C1 segment of cervical spinal cord (tissue), 14 donors: ENCODE data around the gene NPAS3.

Source experiments
- DNase-seq, 14 donors: peaks; one replicate each; lab custom pipeline; 2025; lab: John Stamatoyannopoulos, UW

Gene NPAS3

DNA sequence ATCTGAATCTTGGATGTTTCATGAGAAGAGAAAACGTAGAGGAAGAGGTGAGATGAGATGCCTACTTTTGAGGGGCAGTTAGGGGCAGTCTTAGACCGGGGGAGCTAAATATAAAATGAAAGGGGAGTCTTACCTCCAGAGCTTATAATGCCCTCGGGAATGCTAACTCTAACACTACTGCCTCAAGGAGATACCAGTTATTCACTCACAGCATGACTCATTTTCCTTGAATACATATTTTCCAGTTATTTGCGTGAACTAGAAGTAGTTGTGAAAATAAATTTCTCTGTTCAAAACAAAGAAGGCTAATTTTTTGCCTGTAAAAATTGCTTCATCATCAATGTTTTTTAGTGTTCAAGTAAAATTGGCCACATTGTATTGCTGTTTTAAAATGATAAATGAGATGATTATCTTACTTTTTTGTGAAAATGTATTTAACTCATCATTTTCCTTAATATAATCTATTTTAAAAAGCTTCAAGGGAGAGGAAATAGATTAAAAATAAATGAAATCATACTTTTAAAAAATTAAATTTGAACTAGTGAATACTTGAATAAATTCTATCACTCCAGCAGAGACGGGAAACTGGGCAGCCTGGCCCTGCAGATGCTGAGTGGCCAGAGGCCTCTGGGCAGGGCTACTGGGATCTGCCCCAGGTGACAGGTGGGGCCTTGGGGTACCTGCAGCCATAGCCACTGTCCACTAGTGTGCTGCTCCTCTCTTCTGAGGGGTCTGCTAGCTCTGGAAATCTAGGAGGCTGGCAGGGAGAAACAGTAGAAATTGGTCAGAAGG is 672.9 kb downstream of the NPAS3 start:
- DNase-seq, result no peak

DNA sequence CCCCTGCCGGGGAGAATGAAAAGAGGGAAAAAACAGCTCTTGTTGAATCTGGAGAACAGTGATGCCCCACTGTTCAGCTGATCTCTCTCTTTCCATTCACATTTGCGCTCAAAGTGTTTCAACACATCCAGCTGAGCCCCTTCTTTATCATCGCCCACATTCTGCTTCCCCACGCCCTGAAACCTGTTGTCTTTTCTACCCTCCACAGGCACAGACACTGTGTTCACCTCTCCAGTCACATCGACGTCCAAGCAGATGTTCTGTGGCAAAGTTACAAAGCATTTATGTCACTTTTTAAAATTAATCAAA is 673.5 kb downstream of the NPAS3 start:
- no peak for DNase-seq

DNA sequence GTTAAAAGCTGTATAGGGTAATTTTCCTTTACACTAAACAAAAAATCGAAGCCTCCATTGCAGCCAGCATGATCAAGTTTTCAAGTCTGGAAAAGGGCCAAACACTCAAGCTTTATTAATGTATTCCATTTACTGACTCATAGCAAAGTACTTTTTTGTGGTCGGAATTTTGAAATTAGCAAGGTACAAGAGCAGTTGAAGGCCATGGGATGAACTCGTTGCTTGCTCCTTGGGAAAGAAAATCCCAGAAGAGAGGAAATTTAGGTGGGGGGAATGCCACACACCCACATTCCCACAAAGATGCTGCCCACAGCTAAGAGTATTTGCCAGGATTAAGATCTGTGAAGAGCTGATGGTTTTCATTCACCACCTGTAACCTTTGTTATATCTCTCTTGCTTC is 678.5 kb downstream of the NPAS3 start:
- no peak for DNase-seq

DNA sequence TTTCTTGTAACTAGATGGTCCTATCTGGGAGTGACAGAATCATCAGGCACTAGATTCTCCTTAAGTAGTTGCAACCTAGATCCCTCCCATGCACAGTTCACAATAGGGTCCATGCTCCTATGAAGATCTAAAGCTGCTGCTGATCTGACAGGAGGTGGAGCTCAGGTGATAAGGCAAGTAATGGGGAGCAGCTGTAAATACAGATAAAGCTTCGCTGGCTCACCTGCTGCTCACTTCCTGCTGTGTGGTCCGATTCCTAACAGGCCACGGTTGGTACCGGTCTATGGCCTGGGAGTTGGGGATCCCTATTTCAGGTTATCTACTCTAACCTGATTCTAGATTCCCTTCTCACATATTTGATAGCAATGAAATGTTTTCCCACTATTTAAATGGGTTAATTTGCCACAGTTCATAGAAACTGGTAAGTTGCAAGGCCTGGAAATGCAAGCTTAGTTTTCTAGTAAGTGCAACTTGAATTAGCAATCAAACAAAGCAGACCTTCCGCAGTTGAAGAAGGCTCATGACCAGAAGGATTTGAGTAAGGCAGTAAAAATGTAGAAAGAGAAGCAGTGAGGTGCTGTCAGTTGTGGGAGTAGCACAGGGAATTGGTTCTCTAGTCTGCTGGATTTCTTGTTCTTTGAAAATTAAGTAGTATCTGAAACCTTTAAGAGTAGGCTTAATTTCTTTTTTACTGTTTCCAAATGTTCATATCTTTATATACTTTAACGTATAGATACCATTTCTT is 679.9 kb downstream of the NPAS3 start:
- no peak for DNase-seq

DNA sequence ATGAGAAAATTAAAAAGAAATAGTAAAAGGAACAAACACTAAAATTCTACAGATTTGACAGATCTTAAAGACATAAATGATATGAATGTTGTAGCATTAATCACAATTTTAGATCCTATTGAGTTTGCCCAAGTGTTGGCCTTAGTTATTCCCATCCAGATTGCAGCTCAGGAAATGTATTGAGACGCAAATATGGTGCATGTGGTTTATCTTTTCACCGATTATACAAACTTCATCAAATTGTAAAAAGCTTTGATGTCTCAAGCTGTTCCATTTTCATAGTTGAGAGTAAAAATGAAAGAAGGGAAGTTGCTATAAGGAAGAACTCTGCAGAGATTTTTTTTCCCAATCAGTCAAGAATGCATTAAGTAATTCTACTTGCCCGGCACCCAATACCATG is 683.8 kb downstream of the NPAS3 start:
- no peak for DNase-seq

DNA sequence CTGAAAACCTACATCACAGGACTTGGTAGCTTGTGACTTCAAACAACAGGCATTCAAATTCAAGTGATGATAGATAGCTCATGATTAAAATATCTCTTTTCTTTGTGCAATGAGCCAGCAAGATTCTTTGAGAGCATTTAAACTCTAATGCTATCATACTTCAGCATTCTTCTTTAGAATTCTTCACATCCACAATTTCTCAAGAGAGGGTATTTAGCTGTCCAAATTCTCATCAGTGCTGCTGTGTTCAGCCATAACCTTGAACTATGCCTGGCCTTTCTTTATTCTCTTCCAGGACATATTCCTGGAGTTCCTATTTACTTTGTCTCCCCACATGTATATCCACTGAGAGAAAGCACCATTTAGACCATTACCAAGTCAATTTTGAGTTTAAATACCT is 691.1 kb downstream of the NPAS3 start:
- no peak for DNase-seq

DNA sequence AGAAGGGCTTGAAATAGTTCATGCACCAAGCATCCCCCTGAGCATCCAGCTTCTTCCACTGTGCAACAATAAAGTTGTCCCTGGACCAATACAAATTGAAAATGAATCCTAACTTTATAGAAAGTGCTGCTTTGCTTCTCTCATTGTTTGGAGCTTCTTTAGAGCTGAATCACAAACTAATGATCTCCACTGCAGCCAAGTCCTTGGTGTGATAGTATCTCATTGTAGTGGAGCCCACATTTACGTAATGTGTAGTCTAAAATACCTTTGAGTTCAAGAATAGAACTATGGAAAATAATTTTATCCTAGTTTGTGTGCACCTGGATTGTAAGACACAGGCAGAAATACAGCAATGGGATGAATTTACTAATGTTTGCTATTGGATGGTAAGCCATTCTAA is 692.3 kb downstream of the NPAS3 start:
- no peak for DNase-seq

DNA sequence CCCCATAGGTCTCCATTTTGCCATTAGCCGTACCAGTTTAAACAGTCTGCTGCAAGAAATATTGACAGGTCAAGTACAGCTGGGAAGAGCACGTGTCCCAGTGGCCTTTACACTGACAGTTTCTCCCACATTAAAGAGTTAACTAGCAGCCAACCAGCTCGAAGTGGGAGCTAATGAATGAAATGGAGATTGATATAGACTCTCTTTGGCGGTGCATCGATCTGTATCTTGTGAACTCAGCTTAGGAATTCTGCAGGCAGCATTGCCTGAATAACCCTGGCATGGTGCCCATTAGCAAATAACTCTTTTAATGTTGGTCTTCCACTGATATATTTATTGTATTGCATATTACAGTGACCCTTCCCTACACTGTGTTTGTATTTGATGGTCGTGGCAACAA is 692.8 kb downstream of the NPAS3 start:
- DNase-seq, result no peak

DNA sequence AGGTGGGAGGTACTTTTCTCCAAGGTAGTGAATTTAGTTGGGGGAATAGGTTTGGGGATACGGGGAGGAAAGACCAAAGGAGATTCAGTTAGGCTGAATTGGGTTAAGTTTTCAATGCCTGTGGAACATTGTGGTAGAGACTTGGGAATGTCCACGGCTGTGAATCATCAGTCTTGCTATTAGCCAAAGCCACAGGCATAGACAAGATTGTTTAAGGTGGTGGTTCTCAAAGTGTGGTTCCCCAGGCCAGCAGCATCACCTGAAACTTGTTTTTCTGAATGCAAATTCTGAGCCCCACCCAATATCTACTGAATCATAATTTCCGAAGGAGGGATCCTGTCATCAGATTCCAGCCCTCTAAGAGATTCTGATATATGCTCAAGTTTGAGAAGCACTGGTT is 696.0 kb downstream of the NPAS3 start:
- DNase-seq, result no peak

DNA sequence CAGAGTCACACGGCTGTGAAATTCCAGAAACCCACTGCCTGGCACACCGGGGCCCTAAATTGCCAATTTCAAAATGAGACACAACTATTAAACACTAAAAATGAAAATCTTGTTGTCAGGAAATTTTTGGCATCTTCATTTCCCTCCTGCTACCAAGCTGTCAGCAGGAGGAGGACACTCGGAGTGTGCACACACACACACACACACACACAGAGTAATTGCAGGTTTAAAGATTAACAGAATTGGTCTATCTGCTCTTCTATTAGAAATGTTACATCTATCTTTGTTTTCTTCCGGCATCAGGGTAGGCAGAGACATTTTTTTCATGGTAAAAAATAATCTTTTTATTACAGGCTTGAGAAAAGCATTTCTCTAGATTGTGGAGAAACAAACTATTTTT is 698.0 kb downstream of the NPAS3 start:
- DNase-seq, result no peak

DNA sequence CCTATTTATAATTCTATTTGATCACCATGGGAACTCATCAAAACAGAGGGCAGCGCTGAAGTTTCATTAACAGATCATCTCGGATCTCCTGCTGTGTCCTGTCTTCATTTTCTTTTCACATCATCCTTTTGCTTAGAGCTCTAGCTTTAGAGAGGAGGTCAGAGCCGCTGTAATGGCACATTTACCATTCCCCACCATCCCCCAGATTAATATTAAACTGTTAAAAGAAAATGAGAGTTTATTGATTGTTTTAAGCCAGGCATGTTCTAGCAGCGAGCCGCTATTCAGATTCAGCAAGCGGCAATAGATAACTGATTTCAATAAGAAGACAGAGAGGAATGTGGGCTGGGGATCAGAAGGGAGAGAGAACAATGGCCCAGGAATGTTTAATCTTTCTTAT is 703.4 kb downstream of the NPAS3 start:
- no peak for DNase-seq

DNA sequence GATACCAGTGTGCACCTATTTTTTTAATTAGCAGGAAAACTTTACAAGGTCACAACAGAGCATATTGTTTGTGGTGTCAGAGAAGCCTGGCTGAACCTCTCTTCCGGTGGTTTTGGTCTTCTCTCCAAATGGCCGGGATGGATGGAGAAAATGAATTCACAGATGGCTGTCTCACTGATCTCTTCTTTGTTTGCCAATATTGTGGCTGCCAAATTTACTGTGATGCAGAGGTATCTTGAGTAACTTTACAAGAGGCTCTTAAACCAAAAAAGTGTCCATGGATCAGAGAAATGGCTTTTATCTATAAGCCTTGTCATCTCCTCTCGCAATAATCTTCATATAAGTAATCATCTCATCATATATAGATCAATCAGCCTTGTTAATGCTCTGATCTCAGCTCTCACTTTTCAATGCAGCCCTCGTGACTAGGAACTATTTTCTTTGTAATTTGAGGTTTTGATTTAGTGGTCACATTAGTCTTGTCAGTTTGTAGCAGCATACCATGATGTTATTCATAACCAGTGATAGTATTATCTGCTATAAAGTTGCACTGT is 704.1 kb downstream of the NPAS3 start:
- no peak for DNase-seq

DNA sequence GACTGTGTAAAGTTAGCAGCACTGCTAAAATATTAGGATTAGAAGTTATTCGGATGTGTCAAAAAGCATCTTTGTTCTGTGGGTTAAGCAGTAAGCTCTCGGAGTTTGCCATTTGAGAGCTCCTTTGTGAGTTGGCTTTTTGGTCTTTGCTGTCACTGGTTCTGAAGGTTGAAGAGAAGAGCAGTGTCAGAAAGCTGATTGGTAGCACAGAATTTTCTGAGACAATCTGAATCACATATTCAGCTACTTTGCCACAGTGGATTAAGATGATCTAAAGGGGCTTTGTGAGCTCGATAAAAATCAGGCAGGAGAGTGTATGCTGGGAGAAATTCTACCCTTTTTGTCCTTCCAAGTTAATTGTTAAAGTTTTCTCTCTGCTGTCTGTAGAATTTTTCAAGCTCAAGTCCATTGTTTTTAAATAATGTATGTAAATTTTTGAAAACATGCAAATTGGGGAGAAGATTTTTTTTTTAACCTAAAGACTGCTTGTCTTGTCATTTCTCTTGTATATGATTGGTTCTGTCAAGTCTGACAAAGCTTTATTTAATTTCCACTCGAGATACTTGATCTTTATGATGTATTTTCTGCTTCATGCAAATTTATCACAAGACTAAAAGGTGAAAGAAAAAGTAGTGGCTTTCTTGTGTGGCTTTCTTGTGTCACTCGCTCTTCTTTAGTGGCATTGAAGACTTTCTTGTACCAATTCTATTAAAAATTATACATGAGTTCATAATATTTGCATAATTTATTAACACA is 704.9 kb downstream of the NPAS3 start:
- no peak for DNase-seq

DNA sequence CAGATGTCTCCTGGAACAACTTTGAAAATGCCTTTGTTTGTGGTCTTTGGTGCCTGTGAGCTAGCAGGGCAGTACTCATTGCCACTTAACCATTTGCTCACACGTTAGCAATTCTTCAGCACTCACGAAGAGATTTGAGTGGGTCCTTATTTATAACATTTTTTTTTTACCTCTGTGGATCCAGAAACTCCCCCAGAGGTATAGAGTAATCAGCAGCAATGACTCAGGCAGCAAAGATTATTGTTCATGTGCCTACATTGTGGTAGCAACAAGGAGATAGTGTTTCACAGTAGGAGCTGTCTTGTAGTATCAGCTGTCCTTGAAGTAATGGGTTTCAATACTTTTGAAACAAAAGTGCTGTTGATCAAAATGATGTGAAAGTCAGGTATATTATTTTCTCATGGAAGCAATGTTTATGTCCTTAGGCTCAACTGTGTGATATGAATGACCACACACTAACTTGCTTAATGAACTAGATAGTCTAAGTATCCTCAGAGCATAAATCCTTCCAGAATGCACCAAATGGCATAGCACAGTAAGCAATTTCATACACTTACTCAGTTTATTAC is 708.1 kb downstream of the NPAS3 start:
- no peak for DNase-seq

DNA sequence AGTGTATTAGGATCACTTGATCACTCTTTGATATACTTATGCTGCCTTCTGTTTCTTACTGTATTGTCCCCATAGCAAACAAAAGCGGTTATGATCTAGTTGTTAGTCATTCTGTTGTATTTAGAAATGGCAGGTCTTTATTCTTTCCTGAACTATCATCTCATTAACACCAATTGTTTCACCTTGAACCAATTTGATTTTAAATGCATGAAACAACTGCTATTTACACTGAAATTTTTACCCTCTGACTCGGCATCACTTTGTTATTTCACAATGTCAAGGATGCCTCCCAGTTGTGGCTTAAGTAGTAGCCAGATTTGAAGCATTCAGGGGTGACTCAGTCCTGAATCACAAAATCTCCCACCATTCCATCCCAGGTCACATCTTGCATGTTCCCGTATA is 708.7 kb downstream of the NPAS3 start:
- no peak for DNase-seq

DNA sequence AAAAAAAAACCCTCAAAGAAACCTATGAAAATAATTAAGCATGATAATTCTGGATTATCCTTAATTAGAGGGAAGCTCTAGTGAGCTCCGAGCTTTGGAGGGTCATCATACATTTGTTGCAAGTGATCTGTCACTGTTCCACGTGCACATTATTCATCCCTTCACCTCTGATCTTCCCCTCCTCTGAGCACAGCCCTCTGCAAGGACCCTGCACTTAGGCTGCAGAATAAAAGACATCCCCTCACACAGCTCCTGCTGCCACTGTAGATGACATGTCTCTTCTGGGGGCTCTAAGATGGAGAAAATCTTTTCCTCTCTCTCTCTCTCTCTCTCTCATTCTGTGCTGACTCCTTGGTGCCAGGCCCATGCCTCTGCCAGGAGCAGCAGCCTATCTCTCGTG is 711.8 kb downstream of the NPAS3 start:
- DNase-seq, result no peak

DNA sequence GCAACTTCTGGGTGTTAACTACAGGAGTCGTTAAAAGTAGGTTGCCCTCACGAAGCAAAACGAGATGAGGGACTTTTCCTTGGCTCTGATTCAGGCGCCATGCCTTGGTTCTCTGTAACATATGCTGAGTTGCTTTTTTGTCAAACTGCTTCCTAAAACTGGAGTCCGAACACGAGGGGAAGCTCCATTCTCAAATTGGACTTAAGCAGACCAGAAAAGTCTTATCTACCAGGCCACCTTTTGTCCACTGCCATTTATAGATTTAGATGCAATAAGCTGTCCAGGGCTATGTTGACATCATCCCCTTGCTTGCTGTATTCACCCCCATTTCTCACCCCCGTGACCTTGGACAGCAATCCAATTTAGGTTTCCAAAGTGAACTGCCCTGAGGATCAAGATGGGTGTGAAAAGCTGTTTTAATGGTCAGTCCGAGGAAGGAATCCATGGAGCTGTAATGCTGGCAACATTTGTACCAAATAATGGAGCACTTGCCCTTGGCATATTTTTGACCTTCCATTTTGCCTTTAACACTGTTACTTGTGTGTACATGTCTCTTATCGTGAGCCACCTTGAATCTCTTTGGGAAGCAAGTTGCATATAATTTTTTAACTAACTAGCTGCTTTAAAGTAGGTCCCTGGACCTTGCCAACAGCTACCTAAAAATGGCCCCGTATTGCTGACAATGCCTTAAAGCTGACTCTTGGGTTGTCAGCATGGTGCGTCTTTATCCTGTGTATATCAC is 714.1 kb downstream of the NPAS3 start:
- no peak for DNase-seq

DNA sequence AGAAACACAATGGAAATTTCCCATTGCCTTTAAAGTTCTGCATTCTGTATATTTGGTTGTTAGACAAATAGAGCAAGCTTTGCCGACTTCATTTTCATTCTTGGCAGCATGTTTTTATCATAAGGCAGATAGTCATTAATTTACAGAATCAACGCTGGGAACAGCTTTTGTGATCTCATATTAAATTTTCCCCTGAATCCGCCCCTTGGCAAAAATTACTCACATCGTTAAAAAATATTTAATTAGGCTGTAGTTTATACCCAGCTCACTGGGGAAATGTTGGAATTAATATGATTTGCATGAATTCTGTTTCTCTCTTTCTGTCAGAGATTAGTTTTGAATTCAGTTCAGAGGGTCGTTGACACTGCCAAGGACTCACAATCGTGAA is 714.6 kb downstream of the NPAS3 start:
- no peak for DNase-seq

DNA sequence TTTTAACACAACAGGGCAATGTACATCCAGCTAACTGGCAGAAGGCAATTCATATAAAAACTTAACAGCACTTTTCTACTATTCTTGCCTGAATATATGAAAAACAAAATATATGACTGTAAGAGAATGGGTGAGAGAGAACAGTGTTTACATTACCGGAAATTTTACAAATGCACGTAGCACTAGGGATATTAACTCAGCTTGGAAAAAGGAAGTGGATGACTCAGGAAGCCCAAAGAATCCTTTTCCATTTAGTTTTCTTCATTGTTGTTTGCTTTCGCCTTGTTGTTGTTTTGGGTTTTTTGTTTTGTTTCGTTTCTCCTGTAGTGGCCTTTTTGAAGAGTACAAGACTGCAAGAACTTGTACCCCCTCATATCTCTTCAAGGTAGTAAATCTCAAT is 716.7 kb downstream of the NPAS3 start:
- no peak for DNase-seq

DNA sequence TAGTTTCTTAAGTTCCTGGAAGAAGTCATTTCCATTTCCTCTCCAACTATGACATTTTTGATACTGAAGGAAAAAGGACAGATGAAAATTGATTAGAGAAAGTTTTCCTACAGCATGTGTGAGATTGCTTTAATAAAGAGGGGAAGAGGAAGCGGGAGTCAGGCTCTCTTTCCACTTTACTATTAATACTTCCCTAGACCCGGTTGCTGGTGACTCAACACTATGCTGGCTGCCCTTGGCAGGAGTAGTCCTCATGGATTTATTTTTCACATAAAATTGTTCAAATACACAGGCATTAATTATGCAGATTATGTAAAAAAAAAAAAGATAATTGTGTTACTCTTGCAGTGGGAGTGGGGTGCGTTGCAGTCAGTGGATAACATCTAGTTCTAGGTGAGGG is 718.8 kb downstream of the NPAS3 start:
- DNase-seq, result no peak

DNA sequence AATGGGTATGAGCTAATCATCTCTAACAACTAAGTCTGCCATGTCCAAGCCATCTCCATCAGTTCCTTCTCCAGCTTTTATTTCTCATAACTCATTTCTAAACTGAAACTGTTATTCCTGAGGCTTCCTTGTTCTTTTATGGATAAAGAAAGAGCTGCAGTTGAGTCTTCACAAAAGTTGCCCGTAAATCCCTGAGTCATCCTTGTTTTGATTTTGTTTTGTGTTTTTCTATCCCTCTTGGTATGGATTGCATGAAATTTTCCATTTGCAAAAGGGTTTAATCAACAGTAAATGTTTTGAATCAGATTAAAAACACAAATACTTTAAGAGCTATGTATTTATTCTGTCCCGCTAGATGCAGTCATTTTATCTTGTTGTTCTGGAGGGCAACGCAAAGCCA is 721.6 kb downstream of the NPAS3 start:
- no peak for DNase-seq

DNA sequence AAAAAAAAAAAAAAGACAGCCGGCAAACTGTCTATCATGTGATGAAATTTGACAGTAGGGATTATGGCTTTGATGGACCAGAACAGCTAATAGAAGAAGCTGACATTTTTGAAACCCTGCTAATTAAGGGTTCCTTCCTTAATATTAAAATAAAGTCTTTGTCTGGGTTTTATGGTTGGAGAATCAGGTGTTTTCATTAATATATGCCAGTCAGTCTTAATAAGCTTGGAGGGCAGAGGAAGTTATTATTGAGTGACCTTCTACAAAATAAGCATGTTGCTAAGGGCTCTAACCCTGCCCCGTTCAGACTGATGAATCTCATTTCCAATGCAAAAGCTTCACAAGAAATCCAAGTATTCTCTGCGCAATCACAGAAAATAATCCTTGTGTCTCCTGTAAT is 722.4 kb downstream of the NPAS3 start:
- no peak for DNase-seq
